NCI-H524 (cell line): ENCODE results near the gene RNF4.
"Not testable (repeated sequence)": the region's sequence is repeated elsewhere in the genome, so short reads cannot be mapped to it uniquely, and the experiment has no call there.

Experiments
- DNase-seq, 2 experiments: peaks; one replicate each; lab custom pipeline; 2025; lab: John Stamatoyannopoulos, UW

Gene RNF4

GRCh38 chr4:2534904-2535375, 66.0 kb downstream of the RNF4 start:
- no peak for DNase-seq

- peak in 1 of 2 experiments; percentile 53 for DNase-seq
Observed at GRCh38 chr4:2535376-2536192, 66.7 kb downstream of the RNF4 start.

- DNase-seq: peak; percentile 98 to 99
Observed at GRCh38 chr4:2536193-2537010, 67.5 kb downstream of the RNF4 start, which contains the start of gene FAM193A. Gene FAM193A, plus strand, starts transcription at chr4:2536647. Its CDS starts 269 bp downstream, at chr4:2536916.

GRCh38 chr4:2537011-2537830, 68.3 kb downstream of the RNF4 start:
- peak in 1 of 2 experiments; percentile 37 for DNase-seq

- DNase-seq: not testable (repeated sequence)
Observed at GRCh38 chr4:2543580-2544191, 74.8 kb downstream of the RNF4 start.

- DNase-seq: no peak
Observed at GRCh38 chr4:2545321-2546013, 76.6 kb downstream of the RNF4 start.

- no peak for DNase-seq
Observed at GRCh38 chr4:2546286-2546823, 77.4 kb downstream of the RNF4 start.

GRCh38 chr4:2546961-2547691, 78.2 kb downstream of the RNF4 start:
- DNase-seq: not testable (repeated sequence)

- DNase-seq: no peak
Observed at GRCh38 chr4:2551118-2551517, 82.2 kb downstream of the RNF4 start.

GRCh38 chr4:2552806-2553205, 83.9 kb downstream of the RNF4 start:
- no peak for DNase-seq

GRCh38 chr4:2558301-2558700, 89.4 kb downstream of the RNF4 start:
- no peak for DNase-seq

- no peak for DNase-seq
Observed at GRCh38 chr4:2560167-2560566, 91.3 kb downstream of the RNF4 start.
